ENCODE data around the gene HLA-DMA. TPM values are rescaled to one million over a fixed set of nuclear protein-coding genes. Genes with fewer than 3 reads are reported as not detected.

The HLA-DMA gene
- total and polyA plus RNA-seq, 9 donors, result 5.7 to 162 (median 19.2) TPM

GRCh38 chr6:32954267-32954666 lies 1.4 kb upstream of the HLA-DMA start:
- intact Hi-C loops (cut with DNase I), result no loop called here

GRCh38 chr6:32953775-32954174 lies 878 bp upstream of the HLA-DMA start:
- TF ChIP-seq CTCF (IDR thresholded peaks at IDR 0.05), result no peak
- TF ChIP-seq POLR2A (IDR thresholded peaks at IDR 0.05), result no peak
- TF ChIP-seq EP300 (IDR thresholded peaks at IDR 0.05), result no peak
- intact Hi-C loops (cut with DNase I), result no loop called here
- Histone ChIP-seq H3K9me3 (no peaks in the 10 kb centered on the region), H3K4me1 (ENCODE audit: insufficient read depth) (peaks cover 2% of the 10 kb centered on the region), H3K27me3 (no peaks in the 10 kb centered on the region), H3K36me3 (no peaks in the 10 kb centered on the region), H3K4me3 (no peak overlapping the region), H3K27ac (no peak overlapping the region)
- DNase-seq, result no peak
- WGBS, 3 donors, result 70 to 83% (median 81%) methylated on average over 4 of the region's 4 CpGs

More at GRCh38 chr6:32954267-32954666, 1.4 kb upstream of the HLA-DMA start:
- 89 to 93% (median 92%) methylated on average over 4 of the region's 4 CpGs for WGBS, 3 donors
- H3K4me3 ChIP-seq, result no peak overlapping the region
- no peaks in the 10 kb centered on the region for H3K27me3 ChIP-seq
- TF ChIP-seq POLR2A (IDR thresholded peaks at IDR 0.05), result no peak
- TF ChIP-seq EP300 (IDR thresholded peaks at IDR 0.05), result no peak
- no peak for TF ChIP-seq CTCF (IDR thresholded peaks at IDR 0.05)
- no peak for DNase-seq
- no peak overlapping the region for H3K27ac ChIP-seq
- H3K4me1 ChIP-seq (ENCODE audit: insufficient read depth), result peaks cover 2% of the 10 kb centered on the region
- no peaks in the 10 kb centered on the region for H3K36me3 ChIP-seq
- no peaks in the 10 kb centered on the region for H3K9me3 ChIP-seq

- no peaks in the 10 kb centered on the region for H3K36me3 ChIP-seq
- intact Hi-C loops (cut with DNase I), result no loop called here
- TF ChIP-seq EP300 (IDR thresholded peaks at IDR 0.05) (no peak), POLR2A (IDR thresholded peaks at IDR 0.05) (no peak), CTCF (IDR thresholded peaks at IDR 0.05) (no peak)
- no peak overlapping the region for H3K27ac ChIP-seq
- DNase-seq, result no peak
- no peak overlapping the region for H3K4me3 ChIP-seq
- peaks cover 2% of the 10 kb centered on the region for H3K4me1 ChIP-seq (ENCODE audit: insufficient read depth)
- peaks cover 0 to under 1% of the 10 kb centered on the region in 2 donors for H3K9me3 ChIP-seq
- WGBS, 3 donors, result 79 to 86% (median 84%) methylated on average over 8 of the region's 8 CpGs
- H3K27me3 ChIP-seq, result no peaks in the 10 kb centered on the region
Observed at GRCh38 chr6:32950449-32950848, 2.4 kb downstream of the HLA-DMA start.

- intact Hi-C loops (cut with DNase I), result no loop called here
- WGBS, 3 donors, result 94 to 99% (median 98%) methylated on average over 3 of the region's 3 CpGs
- DNase-seq, result no peak
- H3K27ac ChIP-seq, result no peak overlapping the region
- TF ChIP-seq POLR2A (IDR thresholded peaks at IDR 0.05), result no peak
- no peak for TF ChIP-seq CTCF (IDR thresholded peaks at IDR 0.05)
- no peak for TF ChIP-seq EP300 (IDR thresholded peaks at IDR 0.05)
- no peaks in the 10 kb centered on the region for H3K36me3 ChIP-seq
- no peaks in the 10 kb centered on the region for H3K27me3 ChIP-seq
- H3K4me3 ChIP-seq, result no peak overlapping the region
- H3K4me1 ChIP-seq (ENCODE audit: insufficient read depth), result peaks cover 2% of the 10 kb centered on the region
- peaks cover 0 to 5% of the 10 kb centered on the region in 2 donors for H3K9me3 ChIP-seq
Observed at GRCh38 chr6:32950010-32950409, 2.9 kb downstream of the HLA-DMA start.
